Measurements from ENCODE around the gene CCDC148. TPM values are rescaled to one million over a fixed set of nuclear protein-coding genes. Genes with fewer than 3 reads are reported as not detected.

Gene CCDC148
- polyA plus RNA-seq, 4 donors: 1.2 to 10.5 (median 8.8) TPM

DNA sequence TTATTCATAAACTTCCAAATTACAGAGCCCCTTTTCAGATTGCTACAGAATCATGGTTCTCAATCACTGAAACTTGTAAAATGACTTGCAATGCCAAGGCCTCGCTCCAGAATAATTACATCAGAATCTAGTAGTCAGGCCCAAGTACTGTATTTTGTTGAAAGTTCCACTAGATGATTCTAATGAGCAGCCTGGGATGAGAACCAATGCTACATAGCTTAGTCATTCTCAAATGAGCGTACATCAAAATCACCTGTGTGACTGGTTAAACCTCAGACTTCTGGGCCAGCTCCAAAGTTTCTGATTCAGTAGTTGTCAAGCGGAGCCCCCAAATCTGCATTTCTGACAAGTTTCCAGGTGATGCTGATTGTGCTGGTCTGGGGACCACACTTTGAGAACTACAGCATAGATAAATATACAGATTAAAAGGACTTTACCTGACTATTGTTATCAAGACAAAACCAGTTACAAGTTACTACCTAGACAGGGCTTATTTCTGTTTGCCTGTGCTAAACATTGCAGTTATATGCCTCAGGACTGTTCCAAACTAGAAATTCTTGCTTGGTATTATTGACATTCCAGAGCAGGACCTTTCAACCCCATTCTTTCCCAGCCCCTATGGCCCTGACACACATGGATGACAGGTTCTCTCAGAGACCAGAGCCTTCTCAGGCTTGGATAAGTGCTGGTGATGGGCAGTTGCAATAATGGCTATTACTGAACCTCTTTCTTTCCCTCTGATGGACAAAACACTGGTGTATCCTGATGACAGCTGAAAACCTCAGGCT, 271.8 kb downstream of the CCDC148 start:
- DNase-seq (ENCODE audit: low read depth in 4 of 4, low spot score in 3 of 4): no peak

DNA sequence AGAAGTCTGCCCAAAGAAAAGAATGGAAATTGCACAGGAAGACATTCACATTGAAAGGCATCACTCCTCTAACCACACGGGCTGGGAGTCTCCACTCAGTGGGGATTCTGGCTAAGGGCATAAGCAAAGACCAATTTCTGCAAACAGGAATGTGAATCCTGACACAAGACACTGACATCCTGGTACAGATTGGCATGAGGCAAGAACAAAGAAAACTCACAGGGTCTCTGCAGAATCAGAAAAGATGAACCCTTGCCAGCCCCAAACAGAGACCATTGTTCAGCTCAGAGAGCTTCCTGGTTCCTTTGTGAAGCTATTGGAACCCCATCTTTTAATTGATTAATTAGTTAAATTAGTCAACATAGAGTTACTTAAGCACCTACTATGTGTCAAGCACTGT, 272.6 kb downstream of the CCDC148 start:
- DNase-seq (ENCODE audit: low read depth in 4 of 4, low spot score in 3 of 4): no peak

GRCh38 chr2:158182676-158183295, 273.8 kb downstream of the CCDC148 start:
- DNase-seq (ENCODE audit: low read depth in 4 of 4, low spot score in 3 of 4): no peak

- DNase-seq (ENCODE audit: low read depth in 4 of 4, low spot score in 3 of 4): no peak
Measured at GRCh38 chr2:158181171-158181570, 275.4 kb downstream of the CCDC148 start.

DNA sequence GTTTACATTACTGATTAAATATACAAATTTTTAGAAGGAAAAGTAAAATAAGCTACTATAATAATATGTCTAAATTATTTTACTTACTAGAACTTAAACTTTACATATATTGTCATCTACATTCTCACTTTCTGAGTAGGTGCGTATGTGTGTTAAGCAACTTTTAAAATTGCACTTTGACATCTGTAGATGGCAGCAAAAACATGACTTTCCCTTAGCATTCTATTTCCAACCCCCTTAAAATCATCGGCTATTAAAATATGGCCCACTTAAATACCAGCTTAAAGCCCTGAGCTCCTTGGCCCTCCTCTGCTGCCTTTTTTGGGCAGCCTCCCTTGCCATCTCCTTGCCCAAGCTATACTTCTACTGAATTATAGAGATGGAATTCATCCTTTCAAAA, 276.9 kb downstream of the CCDC148 start:
- no peak for DNase-seq (ENCODE audit: low read depth in 4 of 4, low spot score in 3 of 4)

- DNase-seq (ENCODE audit: low read depth in 4 of 4, low spot score in 3 of 4): no peak
Measured at GRCh38 chr2:158178646-158179045, 277.9 kb downstream of the CCDC148 start.

GRCh38 chr2:158174956-158175355, 281.6 kb downstream of the CCDC148 start:
- DNase-seq (ENCODE audit: low read depth in 4 of 4, low spot score in 3 of 4): no peak

- DNase-seq (ENCODE audit: low read depth in 4 of 4, low spot score in 3 of 4): no peak
Measured at GRCh38 chr2:158174495-158174894, 282.1 kb downstream of the CCDC148 start.

DNA sequence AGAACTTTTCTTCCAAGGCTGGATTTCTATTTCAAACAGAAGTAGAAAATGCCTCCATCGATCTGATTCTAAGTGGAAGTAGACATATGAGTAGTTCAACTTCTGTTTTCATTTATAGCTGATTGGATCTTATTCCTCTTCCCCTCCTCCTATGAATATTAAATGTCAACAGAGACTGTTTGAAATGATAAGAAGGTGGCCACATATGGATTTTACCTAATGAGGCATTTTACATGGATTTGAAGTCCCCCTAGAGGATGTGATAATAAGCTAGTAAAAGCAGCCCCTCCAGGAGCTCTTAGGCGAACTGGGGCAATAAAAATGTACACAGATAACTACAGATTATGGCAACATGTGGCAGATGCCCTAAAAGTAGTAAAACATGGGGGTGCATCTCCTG, 283.8 kb downstream of the CCDC148 start:
- no peak for DNase-seq (ENCODE audit: low read depth in 4 of 4, low spot score in 3 of 4)

- DNase-seq (ENCODE audit: low read depth in 4 of 4, low spot score in 3 of 4): no peak
Measured at GRCh38 chr2:158154596-158154995, 302.0 kb downstream of the CCDC148 start.

DNA sequence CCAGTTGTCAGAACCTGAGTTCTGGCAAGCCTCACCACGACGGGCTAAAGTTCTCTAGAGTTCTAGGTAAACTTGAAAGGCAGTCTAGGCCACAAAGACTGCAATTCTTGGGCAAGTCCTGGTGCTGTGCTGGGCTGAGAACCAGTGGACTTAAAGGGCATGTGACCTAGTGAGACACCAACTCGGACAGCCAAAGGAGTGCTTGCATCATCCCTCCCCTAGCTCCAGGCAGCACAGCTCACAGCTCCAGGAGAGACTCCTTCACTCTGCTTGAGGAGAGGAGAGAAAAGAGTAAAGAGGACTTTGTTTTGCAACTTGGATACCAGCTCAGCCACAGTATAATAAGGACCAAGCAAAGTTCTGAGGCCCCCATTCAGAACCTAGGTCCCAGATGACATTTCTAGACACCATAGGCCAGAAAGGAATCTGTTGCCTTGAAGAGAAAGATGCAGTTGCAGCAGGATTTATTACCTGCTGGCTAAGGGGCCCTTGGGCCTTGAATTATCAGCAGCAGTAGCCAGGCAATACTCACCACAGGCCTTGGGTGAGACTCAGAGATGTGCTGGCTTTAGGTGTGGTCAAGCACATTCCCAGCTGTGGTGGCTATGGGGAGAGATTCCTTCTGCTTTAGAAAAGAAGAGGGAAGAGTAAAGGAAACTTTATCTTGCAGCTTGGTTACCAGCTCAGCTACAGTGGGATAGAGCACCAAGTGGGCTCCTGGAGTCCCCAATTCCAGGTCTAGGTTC, 303.1 kb downstream of the CCDC148 start:
- no peak for DNase-seq (ENCODE audit: low read depth in 4 of 4, low spot score in 3 of 4)

- DNase-seq (ENCODE audit: low read depth in 4 of 4, low spot score in 3 of 4): no peak
Measured at GRCh38 chr2:158144914-158145625, 311.5 kb downstream of the CCDC148 start.

DNA sequence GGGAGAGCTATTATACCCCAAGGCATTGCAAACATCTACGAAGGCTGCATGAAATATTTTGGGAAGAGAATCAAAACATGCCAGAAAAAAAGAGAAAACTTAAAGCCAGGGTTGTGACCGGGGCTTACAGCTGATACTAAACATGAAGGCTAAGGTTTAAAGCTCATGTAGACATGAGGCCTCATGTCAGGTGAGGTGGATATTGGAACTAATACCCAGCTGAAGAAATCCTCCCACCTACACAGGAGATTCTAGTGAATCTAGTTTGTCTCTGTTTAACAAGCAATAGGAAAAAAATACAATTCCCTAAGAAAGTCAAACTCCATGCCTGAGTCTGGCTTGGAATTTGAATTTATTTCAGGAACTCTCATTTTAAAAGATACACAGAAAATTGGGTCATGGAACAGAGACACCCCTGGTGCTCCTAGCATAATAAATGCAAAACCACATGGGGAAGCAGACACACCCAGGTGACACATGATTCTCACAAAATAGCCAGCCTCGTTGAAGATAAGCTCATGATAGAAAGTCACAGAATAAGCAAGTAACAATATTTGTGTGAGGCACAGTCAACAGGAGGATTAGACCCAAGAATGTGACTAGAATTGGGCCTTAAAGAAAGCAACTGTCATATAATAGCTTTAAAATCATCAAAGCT, 312.7 kb downstream of the CCDC148 start:
- DNase-seq (ENCODE audit: low read depth in 4 of 4, low spot score in 3 of 4): no peak

DNA sequence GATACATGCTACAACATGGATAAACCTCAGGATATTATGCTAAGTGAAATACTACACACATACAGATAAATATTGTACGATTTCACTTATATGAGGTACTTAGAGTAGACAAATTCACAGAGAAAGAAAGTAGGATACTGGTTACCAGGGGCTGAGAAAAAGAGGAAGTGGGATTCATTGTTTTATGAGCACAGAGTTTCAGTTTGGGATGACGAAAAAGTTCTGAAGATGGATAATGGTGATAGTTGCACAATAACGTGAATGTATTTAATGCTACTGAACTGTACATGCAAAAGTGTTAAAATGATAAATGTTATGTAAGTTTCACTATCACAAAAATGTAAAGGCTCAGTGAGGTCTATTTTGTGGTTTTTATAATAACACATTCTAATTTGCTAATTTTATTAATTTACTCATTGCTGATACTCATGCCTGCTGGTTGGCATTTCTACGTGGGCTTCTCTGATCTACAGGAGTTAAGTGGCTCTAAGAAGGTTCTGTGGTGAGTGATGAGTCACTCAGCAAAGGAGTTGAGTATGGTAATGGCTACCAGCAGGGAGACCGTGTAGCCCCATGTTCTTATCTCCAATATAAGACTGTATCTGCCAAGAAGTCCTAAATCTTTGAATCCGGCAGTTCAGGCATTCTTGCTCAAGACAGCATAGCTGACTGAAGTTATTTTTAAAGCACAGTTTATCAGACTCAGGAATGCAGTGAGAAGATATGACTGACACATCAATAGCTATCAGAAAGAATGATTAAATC, 313.8 kb downstream of the CCDC148 start:
- DNase-seq (ENCODE audit: low read depth in 4 of 4, low spot score in 3 of 4): no peak

GRCh38 chr2:158142165-158142564, 314.4 kb downstream of the CCDC148 start:
- DNase-seq (ENCODE audit: low read depth in 4 of 4, low spot score in 3 of 4): no peak

DNA sequence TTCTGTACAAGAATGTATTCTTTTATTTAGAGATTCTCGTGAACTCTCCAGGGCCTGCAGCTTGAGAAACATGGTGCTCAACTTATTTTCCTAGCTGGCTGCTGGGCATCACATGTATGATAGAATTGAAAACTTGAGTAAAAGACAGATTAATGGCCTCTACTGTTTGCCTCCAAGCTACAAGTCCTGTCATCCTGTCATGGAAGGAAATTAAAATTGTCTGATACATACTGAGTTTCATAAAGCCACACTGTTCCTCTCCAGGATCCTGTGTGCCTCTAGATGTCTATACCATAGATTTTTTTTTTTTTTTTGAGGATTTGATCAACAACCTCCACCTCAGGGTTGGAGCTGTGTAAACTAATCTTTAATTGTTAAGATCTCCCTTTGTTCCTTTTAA, 316.4 kb downstream of the CCDC148 start:
- no peak for DNase-seq (ENCODE audit: low read depth in 4 of 4, low spot score in 3 of 4)

DNA sequence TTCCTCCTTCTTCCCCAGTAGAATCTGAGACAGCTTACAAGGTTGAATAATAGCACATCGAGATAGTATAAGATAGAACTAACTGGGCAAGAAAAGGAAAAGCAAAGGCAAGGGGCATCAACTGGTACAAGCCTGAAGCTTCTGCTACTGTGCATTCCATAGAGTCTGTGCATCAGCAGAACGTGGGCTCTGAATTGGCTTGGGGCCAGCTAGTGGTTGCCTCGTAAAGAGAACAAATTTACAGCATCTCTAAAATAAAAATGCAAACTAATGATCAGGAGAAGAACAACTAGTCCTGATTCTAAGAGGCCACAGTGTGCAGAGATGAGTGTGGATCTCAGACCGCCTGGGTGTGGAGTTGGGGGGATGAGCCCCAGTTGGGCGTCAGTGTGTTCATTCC, 318.3 kb downstream of the CCDC148 start:
- no peak for DNase-seq (ENCODE audit: low read depth in 4 of 4, low spot score in 3 of 4)

- no peak for DNase-seq (ENCODE audit: low read depth in 4 of 4, low spot score in 3 of 4)
Measured at GRCh38 chr2:158135096-158135495, 321.5 kb downstream of the CCDC148 start.

GRCh38 chr2:158134655-158135054, 321.9 kb downstream of the CCDC148 start:
- DNase-seq (ENCODE audit: low read depth in 4 of 4, low spot score in 3 of 4): no peak

DNA sequence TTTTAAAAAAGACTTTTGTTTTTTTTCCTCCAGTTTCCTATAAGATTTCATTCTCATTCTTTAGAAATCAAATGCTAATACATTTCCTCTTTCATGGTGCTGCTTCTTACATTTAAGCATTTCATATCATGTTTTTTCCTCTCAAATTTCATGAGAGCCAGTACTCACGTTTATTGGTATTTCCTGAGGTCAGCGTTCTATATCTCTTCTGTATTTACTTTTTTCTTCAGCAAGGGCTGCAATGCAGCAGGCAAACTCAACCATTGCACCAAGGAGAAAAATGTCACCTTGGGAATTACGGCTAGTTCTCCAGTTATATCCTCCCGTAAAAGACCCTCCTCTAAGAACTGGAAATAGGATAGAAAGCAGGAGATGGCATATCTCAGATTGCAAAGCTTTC, 322.5 kb downstream of the CCDC148 start:
- no peak for DNase-seq (ENCODE audit: low read depth in 4 of 4, low spot score in 3 of 4)
